ENCODE measurements around the gene CALY. TPM values are rescaled to one million over a fixed set of nuclear protein-coding genes. Genes with fewer than 3 reads are reported as not detected.

Gene CALY
- total and polyA plus RNA-seq, 11 donors = 1.7 TPM; not detected in 10

GRCh38 chr10:133311570-133311969 is 25.1 kb downstream of the CALY start:
- H3K36me3 ChIP-seq = peaks cover 0 to 38% (median 26%) of the 10 kb centered on the region in 9 donors
- ATAC-seq (no peak), DNase-seq (no peak)
- H3K9me3 ChIP-seq = no peaks in the 10 kb centered on the region
- H3K4me1 ChIP-seq = peaks cover 0 to 27% (median 15%) of the 10 kb centered on the region in 12 donors
- H3K4me3 ChIP-seq = no peak overlapping the region
- no peak overlapping the region for H3K27ac ChIP-seq
- H3K27me3 ChIP-seq = no peaks in the 10 kb centered on the region
- TF ChIP-seq POLR2A (IDR thresholded peaks at IDR 0.05) = no peak
- no peak for TF ChIP-seq CTCF (IDR thresholded peaks at IDR 0.05)
- WGBS, 4 donors = 88 to 93% (median 90%) methylated on average over 9 to 10 of the region's 10 CpGs
- intact Hi-C loops (cut with DNase I) = loop anchor here in 3 of 10 donors (5.0 to 10.0 kb wide), 3 partner anchors 296 to 477 kb away; no protein-coding TSS in a partner anchor

- TF ChIP-seq CTCF (IDR thresholded peaks at IDR 0.05) (no peak), POLR2A (IDR thresholded peaks at IDR 0.05) (no peak)
- Histone ChIP-seq H3K9me3 (no peaks in the 10 kb centered on the region), H3K4me3 (no peak overlapping the region), H3K27ac (no peak overlapping the region), H3K27me3 (no peaks in the 10 kb centered on the region), H3K4me1 (peaks cover 0 to 34% (median 19%) of the 10 kb centered on the region in 12 donors), H3K36me3 (peaks cover 0 to 38% (median 26%) of the 10 kb centered on the region in 9 donors)
- WGBS, 4 donors = 94 to 98% (median 96%) methylated on average over 8 of the region's 8 CpGs
- ATAC-seq (no peak), DNase-seq (no peak)
- intact Hi-C loops (cut with DNase I) = loop anchor here in 3 of 10 donors (5.0 to 10.0 kb wide), 3 partner anchors 297 to 476 kb away; no protein-coding TSS in a partner anchor
Measured at GRCh38 chr10:133310789-133311188, 25.9 kb downstream of the CALY start.

GRCh38 chr10:133310399-133310755 is 26.3 kb downstream of the CALY start:
- H3K36me3 ChIP-seq = peaks cover 0 to 38% (median 26%) of the 10 kb centered on the region in 9 donors
- TF ChIP-seq POLR2A (IDR thresholded peaks at IDR 0.05) (no peak), CTCF (IDR thresholded peaks at IDR 0.05) (no peak)
- no peak overlapping the region for H3K27ac ChIP-seq
- intact Hi-C loops (cut with DNase I) = loop anchor here in 3 of 10 donors (5.0 to 10.0 kb wide), 3 partner anchors 297 to 476 kb away; no protein-coding TSS in a partner anchor
- no peak for DNase-seq
- peaks cover 0 to 38% (median 21%) of the 10 kb centered on the region in 12 donors for H3K4me1 ChIP-seq
- no peaks in the 10 kb centered on the region for H3K27me3 ChIP-seq
- WGBS, 4 donors = 94 to 97% (median 95%) methylated on average over 15 to 16 of the region's 16 CpGs
- H3K9me3 ChIP-seq = no peaks in the 10 kb centered on the region
- H3K4me3 ChIP-seq = no peak overlapping the region
- no peak for ATAC-seq

GRCh38 chr10:133309720-133310398 is 26.8 kb downstream of the CALY start:
- no peak for ATAC-seq
- DNase-seq = no peak
- peak overlapping the region in 1 of 12 donors; percentile 96 for H3K27ac ChIP-seq

More at GRCh38 chr10:133309720-133310398, 26.8 kb downstream of the CALY start:
- H3K9me3 ChIP-seq = no peaks in the 10 kb centered on the region
- H3K27me3 ChIP-seq = no peaks in the 10 kb centered on the region
- peaks cover 0 to 41% (median 21%) of the 10 kb centered on the region in 12 donors for H3K4me1 ChIP-seq
- H3K4me3 ChIP-seq = peak overlapping the region in 2 of 12 donors; percentile 97 to 99
- no peak for TF ChIP-seq POLR2A (IDR thresholded peaks at IDR 0.05)
- peaks cover 0 to 38% (median 26%) of the 10 kb centered on the region in 9 donors for H3K36me3 ChIP-seq
- intact Hi-C loops (cut with DNase I) = loop anchor here in 4 of 10 donors (2.0 to 10.0 kb wide), 7 partner anchors 47 to 475 kb away; partner anchors contain the start of genes MTG1 (in 1 of the 4) and PAOX (in 1 of the 4)
- 92 to 94% (median 92%) methylated on average over 33 of the region's 33 CpGs for WGBS, 4 donors

Data from heart left ventricle (tissue), 16 donors.